Sigmoid colon (tissue), 4 donors: ENCODE results near the gene NEBL.

Source experiments
- POLR2AphosphoS5 ChIP-seq, 4 donors: sonication (generic); formaldehyde crosslinking; IDR thresholded peaks; one replicate each; pipeline ENCODE4 v1.6.1; 2017; ENCODE audit warnings: antibody characterized with exemption in 4 of 4
- TF ChIP-seq, protein P1 (sequence below), 4 experiments: fragments of 450-650 bp in 3 of 4; fragments of 200-600 bp in 1 of 4; IDR thresholded peaks; one replicate each; pipeline ENCODE4 v1.5.1; 2016 to 2019; ENCODE audit warnings: antibody characterized with exemption in 4 of 4, mild to moderate bottlenecking in 3 of 4, moderate library complexity in 2 of 4

DNA sequence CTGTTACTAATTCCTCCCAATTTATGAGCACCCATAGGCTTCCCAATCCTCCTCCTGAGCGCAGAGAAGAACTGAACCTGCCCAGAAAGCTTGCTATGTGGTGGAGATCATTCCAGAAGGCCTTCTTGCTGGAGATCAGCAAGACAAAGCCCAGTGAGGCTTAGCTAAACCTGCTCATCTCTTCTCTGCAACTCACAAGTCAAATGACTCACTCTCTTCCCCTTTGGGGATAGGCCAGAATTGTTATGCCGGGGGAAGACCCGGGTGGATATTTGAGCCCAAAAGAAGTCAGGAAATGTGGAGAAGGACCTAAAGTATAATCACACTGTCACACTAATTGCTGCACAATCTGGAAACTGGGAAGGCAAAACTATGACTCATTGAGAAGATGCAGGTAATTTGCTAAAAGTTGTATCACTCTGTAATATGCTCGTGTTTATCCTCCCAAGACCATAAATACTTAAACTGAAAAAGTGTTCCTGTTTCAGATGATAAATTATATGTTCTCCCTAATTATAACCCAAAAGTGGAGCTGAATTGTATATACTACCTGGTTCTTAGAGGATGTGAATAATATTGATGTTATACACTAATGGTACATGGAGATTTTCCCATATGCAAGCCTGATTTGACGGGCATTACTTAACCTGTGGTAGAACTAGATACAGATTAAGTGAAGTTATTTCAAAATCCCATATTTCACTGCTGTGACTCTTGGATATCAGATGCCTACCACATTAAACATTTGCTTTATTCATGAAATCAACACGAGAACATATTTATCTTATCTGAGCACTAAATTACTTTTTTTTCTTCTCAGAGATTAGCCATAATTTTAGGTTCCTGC, 6.4 kb downstream of the NEBL start:
- no peak for TF ChIP-seq POLR2AphosphoS5 (IDR thresholded peaks at IDR 0.05)
- TF ChIP-seq, protein P1, sequence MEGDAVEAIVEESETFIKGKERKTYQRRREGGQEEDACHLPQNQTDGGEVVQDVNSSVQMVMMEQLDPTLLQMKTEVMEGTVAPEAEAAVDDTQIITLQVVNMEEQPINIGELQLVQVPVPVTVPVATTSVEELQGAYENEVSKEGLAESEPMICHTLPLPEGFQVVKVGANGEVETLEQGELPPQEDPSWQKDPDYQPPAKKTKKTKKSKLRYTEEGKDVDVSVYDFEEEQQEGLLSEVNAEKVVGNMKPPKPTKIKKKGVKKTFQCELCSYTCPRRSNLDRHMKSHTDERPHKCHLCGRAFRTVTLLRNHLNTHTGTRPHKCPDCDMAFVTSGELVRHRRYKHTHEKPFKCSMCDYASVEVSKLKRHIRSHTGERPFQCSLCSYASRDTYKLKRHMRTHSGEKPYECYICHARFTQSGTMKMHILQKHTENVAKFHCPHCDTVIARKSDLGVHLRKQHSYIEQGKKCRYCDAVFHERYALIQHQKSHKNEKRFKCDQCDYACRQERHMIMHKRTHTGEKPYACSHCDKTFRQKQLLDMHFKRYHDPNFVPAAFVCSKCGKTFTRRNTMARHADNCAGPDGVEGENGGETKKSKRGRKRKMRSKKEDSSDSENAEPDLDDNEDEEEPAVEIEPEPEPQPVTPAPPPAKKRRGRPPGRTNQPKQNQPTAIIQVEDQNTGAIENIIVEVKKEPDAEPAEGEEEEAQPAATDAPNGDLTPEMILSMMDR (IDR thresholded peaks at IDR 0.05), result no peak
